ENCODE data around the gene MRPL43.

Gene MRPL43

DNA sequence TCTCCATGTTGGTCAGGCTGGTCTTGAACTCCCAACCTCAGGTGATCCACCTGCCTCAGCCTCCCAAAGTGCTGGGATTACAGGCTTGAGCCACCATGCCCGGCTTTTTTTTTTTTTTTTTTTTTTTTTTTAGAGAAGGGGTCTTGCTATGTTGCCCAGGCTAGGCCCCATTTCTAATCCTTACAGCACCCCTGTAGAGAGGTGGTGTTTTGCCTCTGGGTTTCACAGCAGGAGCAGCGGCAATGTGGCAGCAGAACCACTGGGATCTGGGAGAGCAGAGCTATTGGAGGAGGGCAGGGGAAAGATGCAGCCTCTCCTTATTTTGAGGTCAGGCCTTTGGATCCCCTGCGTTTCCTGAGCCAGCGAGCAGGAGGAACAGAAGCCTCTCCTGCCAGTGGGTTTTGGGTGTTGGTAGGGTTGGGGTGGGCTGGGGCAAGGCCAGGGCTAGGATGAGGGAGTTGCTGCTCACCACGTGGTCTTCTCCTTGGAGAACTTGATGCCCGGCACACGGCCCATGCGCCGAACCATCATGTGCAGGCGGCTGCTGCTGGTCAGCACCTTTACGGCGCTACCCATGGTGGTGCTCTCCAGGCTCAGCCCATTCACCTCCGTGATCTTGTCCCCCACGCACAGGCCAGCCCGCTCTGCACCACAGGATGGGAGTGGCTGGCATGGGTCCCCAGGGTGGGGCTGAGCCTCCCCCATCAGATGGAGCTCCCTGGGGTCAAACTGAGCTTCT, 35.8 kb upstream of the MRPL43 start:
- no peak overlapping the region for H3K4me3 ChIP-seq (IDR thresholded peaks at IDR 0.05; ENCODE audit: insufficient read depth, low read depth, low read length)
- H2AFZ ChIP-seq (ENCODE audit: low read depth), result no peak overlapping the region
- H3K36me3 ChIP-seq (ENCODE audit: insufficient read depth), result no peaks in the 10 kb centered on the region
- peaks cover 15% of the 10 kb centered on the region; the same call in 1 of the 2 replicates for H3K27me3 ChIP-seq (ENCODE audit: insufficient read depth, low read depth)
- H3K79me2 ChIP-seq (ENCODE audit: insufficient read depth, low read depth), result no peaks in the 10 kb centered on the region
- no peak overlapping the region for H3K27ac ChIP-seq
- TF ChIP-seq, protein P1, sequence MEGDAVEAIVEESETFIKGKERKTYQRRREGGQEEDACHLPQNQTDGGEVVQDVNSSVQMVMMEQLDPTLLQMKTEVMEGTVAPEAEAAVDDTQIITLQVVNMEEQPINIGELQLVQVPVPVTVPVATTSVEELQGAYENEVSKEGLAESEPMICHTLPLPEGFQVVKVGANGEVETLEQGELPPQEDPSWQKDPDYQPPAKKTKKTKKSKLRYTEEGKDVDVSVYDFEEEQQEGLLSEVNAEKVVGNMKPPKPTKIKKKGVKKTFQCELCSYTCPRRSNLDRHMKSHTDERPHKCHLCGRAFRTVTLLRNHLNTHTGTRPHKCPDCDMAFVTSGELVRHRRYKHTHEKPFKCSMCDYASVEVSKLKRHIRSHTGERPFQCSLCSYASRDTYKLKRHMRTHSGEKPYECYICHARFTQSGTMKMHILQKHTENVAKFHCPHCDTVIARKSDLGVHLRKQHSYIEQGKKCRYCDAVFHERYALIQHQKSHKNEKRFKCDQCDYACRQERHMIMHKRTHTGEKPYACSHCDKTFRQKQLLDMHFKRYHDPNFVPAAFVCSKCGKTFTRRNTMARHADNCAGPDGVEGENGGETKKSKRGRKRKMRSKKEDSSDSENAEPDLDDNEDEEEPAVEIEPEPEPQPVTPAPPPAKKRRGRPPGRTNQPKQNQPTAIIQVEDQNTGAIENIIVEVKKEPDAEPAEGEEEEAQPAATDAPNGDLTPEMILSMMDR (conservative IDR thresholded peaks at IDR 0.05; ENCODE audit: low read depth, low read length), result no peak
- H3K4me1 ChIP-seq (ENCODE audit: low read depth, poor library complexity, severe bottlenecking), result no peaks in the 10 kb centered on the region
- H4K20me1 ChIP-seq (ENCODE audit: insufficient read depth), result no peaks in the 10 kb centered on the region
- H3K4me2 ChIP-seq, result no peak overlapping the region
- no peak overlapping the region for H3K9ac ChIP-seq

DNA sequence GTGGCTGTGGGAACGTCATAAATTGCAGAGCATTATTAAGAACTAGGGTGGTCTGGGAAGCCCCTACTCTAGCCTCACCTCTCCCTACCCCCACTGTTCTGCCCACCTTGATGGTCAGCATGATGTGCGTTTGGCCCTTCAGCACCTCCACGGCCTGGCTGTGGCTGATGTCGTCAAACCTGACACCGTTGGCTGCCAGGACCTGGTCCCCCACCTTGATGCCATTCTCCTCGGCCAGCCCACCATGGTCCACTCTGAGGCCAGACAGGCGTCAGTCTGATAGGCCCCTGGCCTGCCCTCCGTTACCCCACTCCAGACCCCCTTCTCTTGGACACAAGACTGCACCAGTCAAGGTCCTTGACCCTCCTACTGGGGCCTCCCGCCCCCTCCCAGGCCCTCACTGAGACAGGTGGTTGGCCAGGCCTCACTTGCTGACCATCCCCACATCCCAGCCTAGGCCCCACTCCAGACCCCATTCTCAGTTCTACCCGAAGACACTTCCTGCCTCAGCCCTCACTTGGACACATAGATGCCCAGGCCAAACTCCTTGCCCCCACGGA, 34.5 kb upstream of the MRPL43 start:
- Histone ChIP-seq H3K79me2 (ENCODE audit: insufficient read depth, low read depth) (no peaks in the 10 kb centered on the region), H3K4me1 (ENCODE audit: low read depth, poor library complexity, severe bottlenecking) (no peaks in the 10 kb centered on the region)
- TF ChIP-seq, protein P1 (conservative IDR thresholded peaks at IDR 0.05; ENCODE audit: low read depth, low read length), result no peak

DNA sequence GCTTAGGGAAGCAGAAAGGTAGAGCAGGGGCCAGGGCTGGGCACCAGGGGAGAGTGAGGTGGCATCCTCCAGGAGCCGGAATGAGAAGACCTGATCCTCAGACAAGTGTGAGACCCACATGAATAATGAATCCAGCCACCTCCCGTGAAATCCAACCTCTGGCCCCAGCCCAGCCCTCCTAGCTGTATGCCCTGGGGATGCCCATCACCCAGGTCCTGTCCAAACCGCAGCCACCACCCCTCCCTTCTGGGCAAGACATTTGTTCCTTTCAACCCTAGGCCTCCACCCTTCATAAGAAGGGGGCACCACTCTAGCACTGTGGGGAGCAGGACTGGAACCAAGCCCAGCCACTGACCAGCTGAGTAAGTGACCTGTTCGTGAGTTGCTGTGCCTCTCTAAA, 33.9 kb upstream of the MRPL43 start:
- TF ChIP-seq, protein P1 (conservative IDR thresholded peaks at IDR 0.05; ENCODE audit: low read depth, low read length), result no peak
- H3K4me2 ChIP-seq, result no peak overlapping the region
- no peak overlapping the region for H3K9ac ChIP-seq
- no peaks in the 10 kb centered on the region for H3K36me3 ChIP-seq (ENCODE audit: insufficient read depth)
- no peaks in the 10 kb centered on the region for H3K79me2 ChIP-seq (ENCODE audit: insufficient read depth, low read depth)
- no peak overlapping the region for H3K4me3 ChIP-seq (IDR thresholded peaks at IDR 0.05; ENCODE audit: insufficient read depth, low read depth, low read length)
- H2AFZ ChIP-seq (ENCODE audit: low read depth), result no peak overlapping the region
- H3K27ac ChIP-seq, result no peak overlapping the region
- no peaks in the 10 kb centered on the region for H4K20me1 ChIP-seq (ENCODE audit: insufficient read depth)
- no peaks in the 10 kb centered on the region for H3K4me1 ChIP-seq (ENCODE audit: low read depth, poor library complexity, severe bottlenecking)
- peaks cover 11% of the 10 kb centered on the region; the same call in 1 of the 2 replicates for H3K27me3 ChIP-seq (ENCODE audit: insufficient read depth, low read depth)

More for the DNA sequence above, 34.5 kb upstream of the MRPL43 start:
- no peak overlapping the region for H3K4me2 ChIP-seq
- peaks cover 11% of the 10 kb centered on the region; the same call in 1 of the 2 replicates for H3K27me3 ChIP-seq (ENCODE audit: insufficient read depth, low read depth)
- H3K4me3 ChIP-seq (IDR thresholded peaks at IDR 0.05; ENCODE audit: insufficient read depth, low read depth, low read length), result no peak overlapping the region
- H3K9ac ChIP-seq, result no peak overlapping the region
- no peaks in the 10 kb centered on the region for H3K36me3 ChIP-seq (ENCODE audit: insufficient read depth)
- no peaks in the 10 kb centered on the region for H4K20me1 ChIP-seq (ENCODE audit: insufficient read depth)
- H2AFZ ChIP-seq (ENCODE audit: low read depth), result no peak overlapping the region
- H3K27ac ChIP-seq, result no peak overlapping the region

DNA sequence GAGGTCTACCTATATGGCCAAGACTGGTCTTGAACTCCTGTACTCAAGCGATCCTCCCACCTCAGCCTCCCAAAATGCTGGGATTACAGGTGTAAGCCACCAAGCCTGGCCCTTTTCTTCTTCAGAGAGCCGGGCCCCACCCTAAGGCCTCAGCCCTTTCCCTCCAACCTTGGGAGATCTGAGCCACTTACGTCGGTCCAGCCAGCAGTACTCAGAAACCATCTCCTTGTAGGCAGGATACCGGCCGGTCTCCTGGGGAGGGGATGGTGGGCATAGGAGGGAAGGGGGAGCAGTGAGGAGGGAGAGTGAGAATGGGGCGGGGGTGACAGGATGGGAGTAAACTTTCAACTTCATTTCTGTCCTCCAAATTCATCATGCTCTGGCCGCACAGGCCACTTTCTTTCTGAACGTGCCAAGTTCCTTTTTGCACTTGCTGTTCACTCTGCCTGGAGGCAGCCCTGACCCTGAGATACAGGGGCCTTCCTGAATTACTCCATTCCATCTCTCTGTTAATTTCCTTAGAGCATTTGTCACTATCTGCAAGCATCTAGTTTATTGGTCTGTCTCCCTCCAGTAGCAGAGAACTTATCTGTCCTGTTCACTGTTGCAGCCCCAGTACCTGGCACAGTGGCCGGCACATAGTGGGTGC, 33.3 kb upstream of the MRPL43 start:
- H3K4me3 ChIP-seq (IDR thresholded peaks at IDR 0.05; ENCODE audit: insufficient read depth, low read depth, low read length), result no peak overlapping the region
- H3K27me3 ChIP-seq (ENCODE audit: insufficient read depth, low read depth), result peaks cover 11% of the 10 kb centered on the region; the same call in 1 of the 2 replicates
- H2AFZ ChIP-seq (ENCODE audit: low read depth), result no peak overlapping the region
- H3K4me2 ChIP-seq, result no peak overlapping the region
- no peaks in the 10 kb centered on the region for H3K4me1 ChIP-seq (ENCODE audit: low read depth, poor library complexity, severe bottlenecking)
- no peaks in the 10 kb centered on the region for H4K20me1 ChIP-seq (ENCODE audit: insufficient read depth)
- H3K27ac ChIP-seq, result no peak overlapping the region
- H3K79me2 ChIP-seq (ENCODE audit: insufficient read depth, low read depth), result no peaks in the 10 kb centered on the region
- H3K9ac ChIP-seq, result no peak overlapping the region
- TF ChIP-seq, protein P1 (conservative IDR thresholded peaks at IDR 0.05; ENCODE audit: low read depth, low read length), result no peak
- H3K36me3 ChIP-seq (ENCODE audit: insufficient read depth), result no peaks in the 10 kb centered on the region

Measured in KMS-11 (cell line).